Measurements from ENCODE around the gene SHLD1.

The SHLD1 gene

GRCh38 chr20:5893052-5893451, 142.9 kb downstream of the SHLD1 start:
- DNase-seq (ENCODE audit: low read depth): no peak

- no peak for DNase-seq (ENCODE audit: low read depth)
Observed at GRCh38 chr20:5893621-5894020, 143.4 kb downstream of the SHLD1 start.

- DNase-seq (ENCODE audit: low read depth): no peak
Observed at GRCh38 chr20:5895626-5896025, 145.4 kb downstream of the SHLD1 start.

DNA sequence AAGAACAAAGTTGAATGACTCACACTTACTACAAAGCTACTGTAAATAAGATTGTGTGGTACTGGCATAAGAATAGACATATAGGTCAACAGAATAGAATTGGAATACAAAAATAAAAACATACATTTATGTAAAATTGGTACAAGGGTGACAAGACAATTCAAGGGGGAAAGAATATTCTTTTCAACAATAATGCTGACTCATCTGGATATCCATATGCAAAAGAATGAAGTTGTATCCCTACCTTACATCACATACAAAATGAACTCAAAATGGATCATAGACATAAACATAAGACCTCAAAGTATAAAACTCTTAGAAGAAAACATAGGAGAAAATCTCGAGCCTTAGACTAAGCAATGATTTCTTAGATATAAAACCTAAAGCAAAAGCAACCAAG, 149.2 kb downstream of the SHLD1 start:
- DNase-seq (ENCODE audit: low read depth): no peak

- no peak for DNase-seq (ENCODE audit: low read depth)
Observed at GRCh38 chr20:5900908-5901307, 150.7 kb downstream of the SHLD1 start.

- no peak for DNase-seq (ENCODE audit: low read depth)
Observed at GRCh38 chr20:5908981-5909380, 158.8 kb downstream of the SHLD1 start.

DNA sequence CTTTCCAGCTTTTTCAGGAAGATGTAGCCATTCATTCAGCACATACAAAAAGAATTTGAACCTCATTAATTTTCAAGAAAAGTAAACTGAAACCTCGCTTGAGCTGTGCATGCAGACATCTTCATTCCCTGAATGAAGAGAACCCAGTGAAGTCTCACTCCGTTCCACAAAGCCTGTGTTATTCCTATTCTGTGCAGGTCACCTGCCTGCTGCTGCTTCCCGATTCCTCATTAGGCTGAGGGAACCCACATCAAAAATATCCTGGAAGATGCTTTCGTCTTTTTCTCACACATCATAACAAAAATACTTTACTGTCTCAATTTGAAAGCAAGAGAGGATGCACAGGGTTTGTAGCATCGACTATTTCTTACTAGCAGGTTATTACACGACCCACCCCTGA, 160.0 kb downstream of the SHLD1 start:
- DNase-seq (ENCODE audit: low read depth): no peak

GRCh38 chr20:5913166-5913565, 163.0 kb downstream of the SHLD1 start:
- no peak for DNase-seq (ENCODE audit: low read depth)

Data from stromal cell of bone marrow (primary cell).